ENCODE measurements around the gene GPR152.

DNA sequence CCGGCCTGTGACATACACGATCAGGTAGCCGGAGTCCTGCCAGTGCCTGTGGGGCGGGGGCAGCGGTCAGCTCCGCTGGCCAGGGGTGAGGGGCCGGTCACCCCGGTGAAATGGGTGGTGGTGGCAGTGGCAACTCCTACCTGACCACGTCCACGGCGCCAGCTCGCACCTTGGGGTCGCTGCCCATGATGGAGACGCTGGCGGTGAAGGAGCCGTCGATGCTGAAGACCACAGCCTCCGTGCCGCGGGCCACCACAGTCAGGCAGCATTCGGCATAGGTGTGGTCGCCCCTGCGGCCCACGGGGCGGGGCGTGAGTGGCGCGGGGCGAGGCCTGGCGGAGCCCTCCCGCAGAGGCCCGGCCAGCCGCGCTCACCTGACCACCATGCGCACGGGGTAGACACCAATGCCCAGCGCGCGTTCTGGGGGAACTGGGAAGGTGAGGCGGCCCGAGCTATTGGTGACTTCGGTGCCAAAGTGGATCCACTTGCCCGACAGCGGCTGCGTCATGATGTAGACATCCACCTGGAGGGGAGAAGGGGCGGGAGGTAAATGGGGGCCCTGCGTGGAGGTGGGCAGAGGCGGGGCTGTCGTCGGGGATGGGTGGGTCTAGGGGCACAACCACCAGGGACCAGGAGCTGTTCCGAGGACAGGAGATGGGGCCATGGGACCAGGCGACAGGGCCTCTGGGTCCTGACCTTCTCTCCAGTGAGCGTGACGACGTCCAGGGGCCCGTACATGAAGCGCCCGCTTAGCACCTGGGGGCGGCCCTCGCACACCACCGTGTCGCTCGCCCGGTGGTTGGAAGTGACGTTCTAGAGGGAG lies 41.2 kb upstream of the GPR152 start:
- TF ChIP-seq, protein P1, sequence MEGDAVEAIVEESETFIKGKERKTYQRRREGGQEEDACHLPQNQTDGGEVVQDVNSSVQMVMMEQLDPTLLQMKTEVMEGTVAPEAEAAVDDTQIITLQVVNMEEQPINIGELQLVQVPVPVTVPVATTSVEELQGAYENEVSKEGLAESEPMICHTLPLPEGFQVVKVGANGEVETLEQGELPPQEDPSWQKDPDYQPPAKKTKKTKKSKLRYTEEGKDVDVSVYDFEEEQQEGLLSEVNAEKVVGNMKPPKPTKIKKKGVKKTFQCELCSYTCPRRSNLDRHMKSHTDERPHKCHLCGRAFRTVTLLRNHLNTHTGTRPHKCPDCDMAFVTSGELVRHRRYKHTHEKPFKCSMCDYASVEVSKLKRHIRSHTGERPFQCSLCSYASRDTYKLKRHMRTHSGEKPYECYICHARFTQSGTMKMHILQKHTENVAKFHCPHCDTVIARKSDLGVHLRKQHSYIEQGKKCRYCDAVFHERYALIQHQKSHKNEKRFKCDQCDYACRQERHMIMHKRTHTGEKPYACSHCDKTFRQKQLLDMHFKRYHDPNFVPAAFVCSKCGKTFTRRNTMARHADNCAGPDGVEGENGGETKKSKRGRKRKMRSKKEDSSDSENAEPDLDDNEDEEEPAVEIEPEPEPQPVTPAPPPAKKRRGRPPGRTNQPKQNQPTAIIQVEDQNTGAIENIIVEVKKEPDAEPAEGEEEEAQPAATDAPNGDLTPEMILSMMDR (IDR thresholded peaks at IDR 0.05; ENCODE audit: control extremely low read depth in 1 of 3, insufficient read depth in 1 of 3, low read depth in 1 of 3, low read length in 3 of 3), result no peak
- TF ChIP-seq POLR2AphosphoS5 (IDR thresholded peaks at IDR 0.05; ENCODE audit: low read depth, low read length) (no peak), CBX8 (IDR thresholded peaks at IDR 0.05; ENCODE audit: borderline replicate concordance, low read depth, low read length) (no peak), TEAD4 (IDR thresholded peaks at IDR 0.05; ENCODE audit: low read depth, low read length) (no peak), SIX5 (IDR thresholded peaks at IDR 0.05; ENCODE audit: low read depth, low read length) (no peak), JUN (IDR thresholded peaks at IDR 0.05; ENCODE audit: low read depth, low read length) (no peak)

Measured in H1 (cell line).